ACHN (cell line): ENCODE data around the gene HMOX1.

Source experiments
- DNase-seq: peaks from one replicate; pipeline ENCODE4 v3.0.0-alpha.2; 2015
- in situ Hi-C: cut with HindIII; loops from 2 replicates; pipeline ENCODE4 v1.10.0; 2017; ENCODE audit warnings: low sequenced_read_pairs, low pct_ligation_motif_present, low pct_unique_long_range_greater_than_20kb

The HMOX1 gene, protein sequence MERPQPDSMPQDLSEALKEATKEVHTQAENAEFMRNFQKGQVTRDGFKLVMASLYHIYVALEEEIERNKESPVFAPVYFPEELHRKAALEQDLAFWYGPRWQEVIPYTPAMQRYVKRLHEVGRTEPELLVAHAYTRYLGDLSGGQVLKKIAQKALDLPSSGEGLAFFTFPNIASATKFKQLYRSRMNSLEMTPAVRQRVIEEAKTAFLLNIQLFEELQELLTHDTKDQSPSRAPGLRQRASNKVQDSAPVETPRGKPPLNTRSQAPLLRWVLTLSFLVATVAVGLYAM

DNA sequence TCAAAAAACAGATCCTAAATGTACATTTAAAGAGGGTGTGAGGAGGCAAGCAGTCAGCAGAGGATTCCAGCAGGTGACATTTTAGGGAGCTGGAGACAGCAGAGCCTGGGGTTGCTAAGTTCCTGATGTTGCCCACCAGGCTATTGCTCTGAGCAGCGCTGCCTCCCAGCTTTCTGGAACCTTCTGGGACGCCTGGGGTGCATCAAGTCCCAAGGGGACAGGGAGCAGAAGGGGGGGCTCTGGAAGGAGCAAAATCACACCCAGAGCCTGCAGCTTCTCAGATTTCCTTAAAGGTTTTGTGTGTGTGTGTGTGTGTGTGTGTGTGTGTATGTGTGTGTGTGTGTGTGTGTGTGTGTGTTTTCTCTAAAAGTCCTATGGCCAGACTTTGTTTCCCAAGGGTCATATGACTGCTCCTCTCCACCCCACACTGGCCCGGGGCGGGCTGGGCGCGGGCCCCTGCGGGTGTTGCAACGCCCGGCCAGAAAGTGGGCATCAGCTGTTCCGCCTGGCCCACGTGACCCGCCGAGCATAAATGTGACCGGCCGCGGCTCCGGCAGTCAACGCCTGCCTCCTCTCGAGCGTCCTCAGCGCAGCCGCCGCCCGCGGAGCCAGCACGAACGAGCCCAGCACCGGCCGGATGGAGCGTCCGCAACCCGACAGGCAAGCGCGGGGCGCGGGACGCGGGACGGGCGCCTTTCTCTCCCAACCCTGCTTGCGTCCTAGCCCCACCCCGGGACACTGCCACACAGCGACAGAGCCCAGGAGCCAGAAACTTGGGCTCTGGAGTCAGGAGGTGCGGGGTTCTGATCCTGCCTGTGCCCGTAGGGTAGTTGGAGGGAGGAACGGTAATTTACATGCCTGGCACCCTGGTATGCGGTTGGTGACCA, at the start of gene HMOX1:
Gene HMOX1, plus strand, starts transcription at position 560 of the 887 bp plus-strand sequence. Its CDS starts 78 bp downstream, at position 638.
- DNase-seq, result peak; percentile 79
- in situ Hi-C loops, result no loop called here

DNA sequence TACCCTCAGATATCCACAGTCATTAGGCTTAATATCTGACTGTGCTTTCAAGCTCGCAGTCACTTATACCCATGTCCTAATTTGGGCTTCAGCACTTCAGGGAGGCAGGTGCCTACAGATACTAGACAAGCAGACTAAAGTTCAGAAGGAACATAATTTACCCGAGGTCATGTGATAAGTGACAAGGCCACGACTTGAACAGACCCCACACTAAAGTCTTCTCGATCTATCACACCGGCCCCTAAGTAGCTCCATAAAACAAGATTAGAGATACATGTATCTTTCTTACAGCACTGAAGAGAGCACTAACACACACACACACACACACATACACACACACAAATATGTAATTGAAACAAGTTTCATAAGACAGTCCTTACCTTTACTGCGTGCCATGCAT, 48.6 kb upstream of the HMOX1 start:
- DNase-seq, result no peak
- in situ Hi-C loops, result no loop called here

DNA sequence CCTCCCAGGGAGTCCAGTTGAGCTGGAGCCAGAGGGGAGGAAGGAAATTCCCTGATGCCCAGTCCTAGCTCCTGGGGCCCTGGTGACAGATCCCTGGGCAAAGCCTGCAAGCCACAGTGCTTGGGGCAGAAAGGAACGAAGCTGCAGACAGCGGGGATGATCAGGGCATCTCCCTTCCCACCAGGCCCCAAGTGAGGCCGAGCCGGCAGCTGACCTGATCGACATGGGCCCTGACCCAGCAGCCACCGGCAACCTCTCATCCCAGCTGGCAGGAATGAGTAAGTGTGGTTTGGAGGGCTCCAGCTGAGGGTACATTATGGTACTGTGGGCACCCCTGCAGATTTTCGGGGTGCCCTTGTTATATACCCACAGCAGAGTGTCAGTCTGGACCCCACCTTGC, 47.7 kb upstream of the HMOX1 start:
- in situ Hi-C loops, result no loop called here
- DNase-seq, result no peak

GRCh38 chr22:35334004-35334403, 46.9 kb upstream of the HMOX1 start:
- no peak for DNase-seq
- in situ Hi-C loops, result no loop called here

DNA sequence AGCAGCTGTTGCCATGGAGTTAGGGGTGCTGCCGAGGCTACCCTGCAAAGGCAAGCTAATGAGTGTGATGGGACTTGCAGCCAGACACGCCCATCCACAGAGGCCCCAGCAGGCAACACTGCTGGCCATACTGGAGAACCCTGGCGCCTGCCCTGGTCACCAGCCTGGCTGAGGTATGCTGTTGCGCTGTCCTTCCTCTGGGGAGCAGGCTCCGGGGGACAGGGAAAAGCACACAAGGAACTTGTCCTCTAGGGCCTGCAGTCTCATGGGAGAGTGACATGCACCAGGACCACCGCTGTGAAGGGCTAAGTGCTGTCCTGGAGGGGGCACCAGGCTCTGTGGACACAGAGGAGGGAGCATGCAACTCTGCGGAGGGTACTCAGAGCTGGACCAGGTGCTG, 45.4 kb upstream of the HMOX1 start:
- DNase-seq, result no peak
- in situ Hi-C loops, result no loop called here

- in situ Hi-C loops, result no loop called here
- no peak for DNase-seq
Observed at GRCh38 chr22:35335936-35336781, 44.7 kb upstream of the HMOX1 start.

DNA sequence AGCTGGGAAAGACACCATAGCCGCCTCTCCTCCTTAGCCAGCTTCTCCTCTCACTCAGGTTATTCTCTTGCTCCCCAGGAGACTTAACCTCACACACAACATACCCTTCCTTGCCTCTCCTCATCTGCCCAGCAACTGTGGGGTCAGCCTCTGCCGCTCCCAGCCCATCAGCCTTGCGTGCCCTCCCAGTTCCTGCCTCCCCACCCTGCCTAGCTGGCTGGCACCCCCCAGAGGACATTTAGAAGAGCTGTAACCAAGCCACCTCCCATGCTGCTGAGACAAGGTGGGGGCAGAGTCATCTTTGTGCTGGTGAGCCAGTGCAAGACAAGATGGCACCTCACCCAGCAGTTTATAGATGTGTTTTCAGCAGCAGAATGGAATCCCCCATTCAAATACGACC, 43.0 kb upstream of the HMOX1 start:
- in situ Hi-C loops, result no loop called here
- no peak for DNase-seq

GRCh38 chr22:35341090-35341874, 39.6 kb upstream of the HMOX1 start:
- no peak for DNase-seq
- in situ Hi-C loops, result no loop called here

GRCh38 chr22:35342390-35342789, 38.5 kb upstream of the HMOX1 start:
- in situ Hi-C loops, result no loop called here
- no peak for DNase-seq

DNA sequence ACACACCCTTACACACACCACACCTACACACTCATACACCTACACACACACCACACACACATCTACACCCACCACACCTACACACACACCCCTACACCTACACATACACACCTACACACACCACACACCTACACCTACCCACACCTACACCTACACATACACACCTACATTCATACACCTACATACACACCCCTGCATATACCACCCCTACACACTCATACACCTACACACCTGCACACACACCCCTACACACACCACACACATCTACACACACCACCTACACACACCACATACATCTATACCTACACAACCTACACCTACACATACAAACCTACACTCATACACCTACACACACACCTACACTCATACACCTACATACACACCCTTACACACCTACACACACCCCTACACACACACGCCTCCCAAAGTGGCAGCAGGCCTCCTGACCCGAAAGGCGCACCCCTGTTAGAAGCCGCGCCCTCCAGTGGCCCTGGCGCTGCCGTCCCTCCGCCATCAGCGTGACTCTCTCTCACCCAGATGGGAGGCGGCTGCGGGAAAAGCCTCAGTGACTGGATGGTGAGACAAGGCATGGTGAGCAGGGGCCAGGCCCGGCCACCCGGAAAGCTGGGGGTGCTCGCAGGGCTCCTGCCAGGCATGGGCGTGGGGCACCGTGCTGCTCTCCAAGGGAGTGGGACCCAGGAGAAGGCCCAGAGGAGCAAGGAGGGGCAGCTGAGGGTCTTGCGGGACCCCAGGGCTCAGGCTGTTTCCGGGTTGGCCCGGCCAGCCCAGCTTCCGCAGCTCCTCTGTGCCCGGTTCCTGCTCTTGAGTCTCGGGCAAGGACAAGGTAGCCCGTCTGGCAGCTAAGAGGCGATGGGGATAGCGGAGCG, 37.0 kb upstream of the HMOX1 start:
- in situ Hi-C loops, result no loop called here

DNA sequence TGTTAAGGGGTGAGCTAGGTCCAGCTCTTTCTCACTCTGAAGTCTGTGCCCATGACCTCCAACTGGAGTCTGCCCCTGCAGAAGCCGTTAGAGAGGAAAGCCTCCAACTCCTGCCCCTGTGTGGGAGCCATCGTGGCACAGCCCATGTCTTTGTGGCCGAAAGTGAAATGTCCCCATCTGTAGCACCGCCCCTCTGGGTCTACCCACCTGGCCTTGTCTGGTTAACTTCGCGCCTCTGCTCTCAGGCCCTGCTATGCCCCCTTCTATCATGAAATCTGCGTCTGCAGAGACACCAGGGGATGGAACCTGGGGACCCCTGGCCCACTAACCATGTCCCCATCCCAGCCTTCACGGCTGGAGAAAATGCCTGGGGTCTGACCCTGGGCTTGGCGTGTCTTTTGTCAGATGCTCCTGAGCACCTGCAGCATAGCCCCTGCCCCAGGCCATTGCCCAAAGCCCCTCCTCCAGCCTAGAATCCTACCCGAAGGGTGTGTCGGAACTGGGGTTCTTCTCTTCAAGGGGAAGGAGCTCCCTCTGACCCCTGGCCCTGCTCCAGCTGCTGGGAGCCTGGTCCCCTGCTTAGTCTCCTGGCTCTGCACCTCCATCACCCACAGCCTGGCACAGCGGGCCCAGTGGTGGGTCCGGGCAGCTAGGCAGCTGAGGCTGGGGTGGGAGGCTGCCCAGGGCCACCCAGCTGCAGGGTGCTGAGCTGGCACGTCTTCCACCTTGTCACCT, 35.8 kb upstream of the HMOX1 start:
- in situ Hi-C loops, result no loop called here

More for the DNA sequence above, 37.0 kb upstream of the HMOX1 start:
- DNase-seq, result no peak

GRCh38 chr22:35345808-35346505, 34.9 kb upstream of the HMOX1 start:
- DNase-seq, result no peak
- in situ Hi-C loops, result no loop called here

More for the DNA sequence above, 35.8 kb upstream of the HMOX1 start:
- no peak for DNase-seq

DNA sequence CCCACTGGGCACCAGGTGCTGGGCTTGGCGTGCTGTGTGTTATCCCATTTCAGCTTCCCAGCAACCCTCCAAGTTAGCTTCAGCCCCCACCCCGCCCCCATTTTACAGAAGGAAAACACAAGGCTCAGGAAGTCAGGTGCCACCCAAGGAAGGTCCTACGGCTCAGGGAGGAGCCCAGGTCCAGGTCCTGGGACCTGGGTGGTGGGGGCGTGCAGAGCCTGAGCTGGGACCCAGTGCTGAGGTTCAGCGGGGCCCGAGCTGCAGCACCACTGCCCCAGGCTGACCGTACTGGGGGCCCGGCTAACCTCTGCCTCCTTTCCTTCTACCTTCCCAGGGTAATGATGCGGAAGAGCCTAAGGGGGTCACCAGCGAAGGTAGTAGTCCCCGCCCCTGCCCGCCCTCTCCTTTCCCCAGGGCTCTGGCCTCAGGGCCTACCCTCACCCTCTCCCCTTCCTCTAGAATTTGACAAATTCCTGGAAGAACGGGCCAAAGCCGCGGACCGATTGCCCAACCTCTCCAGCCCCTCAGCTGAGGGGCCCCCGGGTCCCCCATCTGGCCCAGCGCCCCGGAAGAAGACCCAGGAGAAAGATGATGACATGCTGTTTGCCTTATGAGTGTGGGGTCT, 34.2 kb upstream of the HMOX1 start:
- in situ Hi-C loops, result no loop called here
- DNase-seq, result no peak

GRCh38 chr22:35347462-35347861, 33.4 kb upstream of the HMOX1 start:
- in situ Hi-C loops, result no loop called here
- no peak for DNase-seq

DNA sequence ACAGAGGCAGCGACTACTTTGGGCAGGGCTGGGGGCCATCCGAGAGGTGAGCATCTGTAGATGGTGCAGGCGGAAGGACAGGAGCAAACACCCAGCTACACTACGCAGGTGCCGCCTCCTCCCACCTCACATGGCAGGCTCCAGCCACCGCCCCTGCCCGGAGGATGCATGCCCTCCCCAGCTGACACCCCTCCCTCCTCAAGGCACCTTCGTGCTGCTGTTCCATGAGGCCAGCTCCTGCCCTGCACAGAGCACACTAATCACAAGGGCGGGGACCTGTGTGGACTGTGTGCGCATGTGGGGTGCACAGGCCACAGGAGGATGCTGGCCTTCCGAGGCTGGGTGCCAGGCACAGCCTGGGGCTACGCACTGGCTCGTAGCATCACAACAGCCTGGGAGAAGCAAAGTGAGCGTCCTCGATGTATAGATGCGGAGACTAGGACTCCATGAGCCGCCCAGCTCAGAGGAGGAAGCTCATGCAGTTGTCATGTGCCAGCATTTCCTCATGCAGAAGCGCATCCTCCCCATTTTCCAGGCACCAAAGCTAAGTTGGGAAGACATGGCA, 32.8 kb upstream of the HMOX1 start:
- in situ Hi-C loops, result no loop called here
- DNase-seq, result no peak

DNA sequence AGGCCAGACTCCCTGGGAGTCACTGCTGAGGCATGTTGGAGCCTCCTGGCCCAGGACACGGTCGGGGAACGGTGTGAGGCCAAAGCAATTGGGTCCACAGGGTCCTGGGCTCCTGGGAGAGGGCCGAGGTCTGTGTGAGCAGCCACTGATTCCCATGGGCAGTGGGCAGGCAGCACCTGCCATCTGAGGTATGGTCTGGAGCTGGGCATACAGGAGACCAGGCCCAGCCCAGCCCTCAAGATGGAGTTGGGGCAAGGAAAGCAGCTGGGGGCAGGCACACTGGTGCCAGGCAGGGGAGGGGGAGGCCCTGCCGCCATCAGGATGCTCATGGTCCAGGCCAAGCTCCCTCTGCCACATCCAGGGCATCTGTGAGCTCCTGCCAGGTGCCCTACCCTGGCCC, 32.2 kb upstream of the HMOX1 start:
- in situ Hi-C loops, result no loop called here
- no peak for DNase-seq
